Ishikawa (cell line): ENCODE measurements around the gene RNU1-4.
"Not testable (repeated sequence)": the region's sequence is repeated elsewhere in the genome, so short reads cannot be mapped to it uniquely, and the experiment has no call there.

Experiments
- EGR1 ChIP-seq: IDR thresholded peaks from 2 replicates; pipeline ENCODE4 v1.6.1; 2012
- EP300 ChIP-seq: IDR thresholded peaks from 2 replicates; pipeline ENCODE4 v1.6.1; 2012; ENCODE audit warnings: borderline replicate concordance
- FOXM1 ChIP-seq: IDR thresholded peaks from 2 replicates; pipeline ENCODE4 v1.6.1; 2012; ENCODE audit warnings: low read depth, borderline replicate concordance
- MAX ChIP-seq: IDR thresholded peaks from 2 replicates; pipeline ENCODE4 v1.6.1; 2012
- NFIC ChIP-seq: IDR thresholded peaks from 2 replicates; pipeline ENCODE4 v1.6.1; 2012
- RAD21 ChIP-seq: IDR thresholded peaks from 2 replicates; pipeline ENCODE4 v1.6.1; 2012; ENCODE audit warnings: low read depth
- REST ChIP-seq: IDR thresholded peaks from 2 replicates; pipeline ENCODE4 v1.6.1; 2012; ENCODE audit warnings: low read depth, mild to moderate bottlenecking
- TCF12 ChIP-seq: IDR thresholded peaks from 2 replicates; pipeline ENCODE4 v1.6.1; 2012; ENCODE audit warnings: low read depth
- TEAD4 ChIP-seq: IDR thresholded peaks from 2 replicates; pipeline ENCODE4 v1.6.1; 2012
- USF1 ChIP-seq: IDR thresholded peaks from 2 replicates; pipeline ENCODE4 v1.6.1; 2012
- YY1 ChIP-seq: IDR thresholded peaks from 2 replicates; pipeline ENCODE4 v1.6.1; 2012; ENCODE audit warnings: low read depth
- ZBTB7A ChIP-seq: IDR thresholded peaks from 2 replicates; pipeline ENCODE4 v1.6.1; 2012; ENCODE audit warnings: low read depth

Gene RNU1-4

GRCh38 chr1:16740047-16740964, at the start of gene RNU1-4:
TSS of gene RNU1-4 (plus strand) at chr1:16740516.
- TF ChIP-seq RAD21, EP300, FOXM1: not testable (repeated sequence)

- TF ChIP-seq MAX (peak; percentile 63), TCF12 (0 out of 2 replicates have a peak, but pooled peaks have one; percentile 52), EP300 (peak; percentile 12; the same call in 1 of the 2 replicates), NFIC (peak; percentile 46), TEAD4 (peak; percentile 68)
These were observed 32.9 kb upstream of the RNU1-4 start for GRCh38 chr1:16707130-16708093.

GRCh38 chr1:16709659-16710087, 30.6 kb upstream of the RNU1-4 start:
- peak; percentile 59 for TF ChIP-seq RAD21

GRCh38 chr1:16710618-16711017, 29.7 kb upstream of the RNU1-4 start:
- TF ChIP-seq ZBTB7A = peak; percentile 96
- peak; percentile 91 for TF ChIP-seq TCF12
- peak; percentile 73 for TF ChIP-seq TEAD4
- TF ChIP-seq FOXM1 = peak; percentile 77
- TF ChIP-seq EP300 = peak; percentile 90
- peak; percentile 93 for TF ChIP-seq NFIC

GRCh38 chr1:16712131-16712530, 28.2 kb upstream of the RNU1-4 start:
- TF ChIP-seq ZBTB7A = peak; percentile 66; the same call in 1 of the 2 replicates

GRCh38 chr1:16712582-16712981, 27.7 kb upstream of the RNU1-4 start:
- TF ChIP-seq EGR1 = 0 out of 2 replicates have a peak, but pooled peaks have one; percentile 9
- peak; percentile 88 for TF ChIP-seq TEAD4
- TF ChIP-seq NFIC = peak; percentile 94
- TF ChIP-seq USF1 = peak; percentile 50; the same call in 1 of the 2 replicates
- TF ChIP-seq YY1 = 0 out of 2 replicates have a peak, but pooled peaks have one; percentile 23
- peak; percentile 88 for TF ChIP-seq FOXM1
- peak; percentile 95 for TF ChIP-seq TCF12
- TF ChIP-seq EP300 = peak; percentile 94
- peak; percentile 66; the same call in 1 of the 2 replicates for TF ChIP-seq MAX

- 0 out of 2 replicates have a peak, but pooled peaks have one; percentile 13 for TF ChIP-seq MAX
- 0 out of 2 replicates have a peak, but pooled peaks have one; percentile 38 for TF ChIP-seq TCF12
- TF ChIP-seq EGR1 = no peak
- peak; percentile 74 for TF ChIP-seq ZBTB7A
These were observed 23.5 kb upstream of the RNU1-4 start for GRCh38 chr1:16716691-16717335.

GRCh38 chr1:16717336-16718098, 22.8 kb upstream of the RNU1-4 start:
- TF ChIP-seq EGR1 (peak; percentile 94), FOXM1 (no peak), TCF12 (peak; percentile 76; the same call in 1 of the 2 replicates), MAX (peak; percentile 53), NFIC (no peak; the same call in 1 of the 2 replicates), TEAD4 (peak; percentile 47; the same call in 1 of the 2 replicates), REST (no peak), EP300 (peak; percentile 59; the same call in 1 of the 2 replicates)
